ENCODE results near the gene OLR1.

- TF ChIP-seq POLR2AphosphoS5 (IDR thresholded peaks at IDR 0.05) (no peak), CTCF (IDR thresholded peaks at IDR 0.05) (no peak)
Measured at GRCh38 chr12:10136637-10137205, 35.2 kb downstream of the OLR1 start.

All from prostate gland (tissue), 2 donors.